Measurements from ENCODE around the gene EVA1B.

The EVA1B gene

DNA sequence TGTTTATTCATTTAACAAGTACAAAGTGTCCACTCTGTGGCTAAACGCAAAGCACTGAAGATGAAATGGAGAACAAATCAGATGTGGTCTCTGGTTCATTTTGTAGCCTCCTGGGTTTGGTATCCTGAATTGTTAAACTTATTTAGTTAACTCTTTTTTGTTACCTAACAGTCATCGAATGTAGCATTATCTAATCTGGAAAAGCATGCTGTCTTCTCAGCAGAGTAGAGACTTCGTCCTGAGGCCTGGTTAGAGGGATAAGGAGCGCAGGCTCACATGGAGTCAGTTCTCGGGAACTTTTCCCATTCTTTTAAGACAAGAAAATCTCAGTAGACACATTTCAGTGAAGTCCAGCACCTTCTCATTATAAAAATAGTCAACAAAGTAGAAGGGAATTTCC is 50.4 kb downstream of the EVA1B start:
- Mint-ChIP-seq H3K4me3 (no peak overlapping the region), H3K27ac (no peak overlapping the region), H3K27me3 (no peaks in the 10 kb centered on the region), H3K9me3 (no peaks in the 10 kb centered on the region), H3K36me3 (peaks cover 34% of the 10 kb centered on the region), H3K4me1 (peaks cover 6% of the 10 kb centered on the region)
- CTCF ChIA-PET: no interaction called here
- DNase-seq: no peak

Data from activated naive CD4-positive, alpha-beta T cell treated with anti-CD3 and anti-CD28 coated beads, Interleukin-2, amount 10 ng/mL, durations not matched to agents 7 days and 5 days (primary cell).